ENCODE data around the gene UBE2D4. TPM values are rescaled to one million over a fixed set of nuclear protein-coding genes. Genes with fewer than 3 reads are reported as not detected.
"Not testable (repeated sequence)": the region's sequence is repeated elsewhere in the genome, so short reads cannot be mapped to it uniquely, and the experiment has no call there.

UBE2D4 gene
- total and polyA plus RNA-seq, 10 donors = 8.2 to 19.5 (median 12.7) TPM

DNA sequence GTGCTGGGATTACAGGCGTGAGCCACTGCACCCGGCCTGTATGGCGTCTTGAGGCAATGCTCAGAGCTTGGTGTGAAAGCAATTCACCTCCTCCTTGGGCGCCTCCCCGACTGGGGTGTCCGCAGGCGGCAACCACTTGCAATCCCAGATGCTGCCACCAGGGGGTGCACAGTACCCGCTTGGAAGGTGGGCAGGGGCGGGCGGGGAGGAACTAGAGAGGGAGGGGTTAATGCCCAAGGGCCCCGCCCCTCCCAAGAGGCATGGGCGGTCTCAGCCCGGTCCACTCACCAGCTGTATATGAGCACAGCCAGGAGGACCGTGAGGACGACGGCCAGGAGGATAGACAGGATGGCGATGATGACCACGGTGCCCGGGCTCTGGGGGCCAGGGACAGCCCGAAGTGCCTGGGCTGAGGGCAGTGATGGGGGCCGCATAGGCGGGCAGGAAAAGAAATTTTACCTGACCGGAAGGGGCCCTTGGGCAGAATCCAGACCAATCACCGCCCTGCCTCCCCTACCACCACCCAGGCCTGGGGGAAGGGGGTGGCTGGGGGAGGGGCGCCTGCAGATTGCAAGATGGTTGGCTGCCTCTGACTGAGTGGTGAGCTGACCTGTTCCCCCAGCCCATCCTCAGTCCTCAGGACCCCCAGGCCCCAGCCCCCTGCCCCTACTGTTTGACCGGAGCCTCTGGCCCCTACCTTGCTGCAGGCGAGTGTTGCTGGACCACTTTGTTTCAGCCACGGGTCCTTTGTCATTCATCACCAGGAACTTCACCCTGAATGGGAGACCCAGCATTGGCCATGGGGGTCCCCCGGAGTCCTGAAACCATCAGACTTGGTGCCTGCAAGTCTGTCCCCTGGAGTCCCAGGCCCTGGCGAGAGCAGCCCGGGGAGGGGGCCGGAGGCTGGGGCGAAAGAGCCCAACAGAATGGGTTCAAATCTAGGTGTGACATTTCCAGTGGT, 59.9 kb downstream of the UBE2D4 start:
- Histone ChIP-seq H3K27ac (peak overlapping the region in 2 of 8 donors; percentile 31 to 51), H3K4me1 (peaks cover 0 to 11% (median 6%) of the 10 kb centered on the region in 6 donors), H3K4me3 (peak overlapping the region in 1 of 8 donors; percentile 48)
- H3K9me3 ChIP-seq; H3K27me3 ChIP-seq (replicated peaks in 1 of 7); H3K36me3 ChIP-seq; intact Hi-C loops (cut with DNase I; ENCODE audit: low total_unique reads): not testable (repeated sequence)
- TF ChIP-seq, protein P1, sequence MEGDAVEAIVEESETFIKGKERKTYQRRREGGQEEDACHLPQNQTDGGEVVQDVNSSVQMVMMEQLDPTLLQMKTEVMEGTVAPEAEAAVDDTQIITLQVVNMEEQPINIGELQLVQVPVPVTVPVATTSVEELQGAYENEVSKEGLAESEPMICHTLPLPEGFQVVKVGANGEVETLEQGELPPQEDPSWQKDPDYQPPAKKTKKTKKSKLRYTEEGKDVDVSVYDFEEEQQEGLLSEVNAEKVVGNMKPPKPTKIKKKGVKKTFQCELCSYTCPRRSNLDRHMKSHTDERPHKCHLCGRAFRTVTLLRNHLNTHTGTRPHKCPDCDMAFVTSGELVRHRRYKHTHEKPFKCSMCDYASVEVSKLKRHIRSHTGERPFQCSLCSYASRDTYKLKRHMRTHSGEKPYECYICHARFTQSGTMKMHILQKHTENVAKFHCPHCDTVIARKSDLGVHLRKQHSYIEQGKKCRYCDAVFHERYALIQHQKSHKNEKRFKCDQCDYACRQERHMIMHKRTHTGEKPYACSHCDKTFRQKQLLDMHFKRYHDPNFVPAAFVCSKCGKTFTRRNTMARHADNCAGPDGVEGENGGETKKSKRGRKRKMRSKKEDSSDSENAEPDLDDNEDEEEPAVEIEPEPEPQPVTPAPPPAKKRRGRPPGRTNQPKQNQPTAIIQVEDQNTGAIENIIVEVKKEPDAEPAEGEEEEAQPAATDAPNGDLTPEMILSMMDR (IDR thresholded peaks at IDR 0.05 in 8 of 11, conservative IDR thresholded peaks at IDR 0.05 in 3 of 11) = peak in 8 of 11 experiments; percentile 36 to 88 (median 86)
- TF ChIP-seq POLR2AphosphoS5 (IDR thresholded peaks at IDR 0.05) = peak; percentile 26 to 49 (median 40)
- peak; percentile 93 for DNase-seq
- 20 to 50% (median 26%) methylated on average over 11 to 30 of the region's 33 CpGs for WGBS, 5 donors

DNA sequence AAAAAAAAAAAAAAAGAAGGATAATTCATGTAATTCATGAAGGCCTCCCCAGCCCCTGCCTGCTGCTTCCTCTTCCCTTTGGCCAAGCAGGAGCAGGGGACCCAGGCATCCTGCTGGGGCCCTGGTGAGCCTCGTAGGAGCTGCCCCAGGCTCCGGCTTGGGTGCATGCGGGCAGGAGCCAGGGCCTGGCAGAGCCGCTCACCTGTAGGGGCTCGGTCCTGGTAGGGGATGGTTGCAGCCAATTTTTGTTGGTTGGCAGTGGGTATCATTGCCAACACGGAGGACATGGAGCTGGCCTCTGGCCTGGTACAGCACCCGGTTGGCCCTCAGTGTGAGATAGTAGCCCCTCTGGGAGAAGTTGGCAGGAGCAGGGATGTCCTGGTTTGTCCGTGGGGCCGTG, 61.2 kb downstream of the UBE2D4 start:
- H3K4me3 ChIP-seq; H3K27ac ChIP-seq; DNase-seq; H3K9me3 ChIP-seq; H3K27me3 ChIP-seq (replicated peaks in 1 of 7); intact Hi-C loops (cut with DNase I; ENCODE audit: low total_unique reads); H3K36me3 ChIP-seq: not testable (repeated sequence)
- WGBS, 5 donors = 72 to 93% (median 91%) methylated on average over 2 to 9 of the region's 9 CpGs
- peaks cover 0 to 11% (median 6%) of the 10 kb centered on the region in 6 donors for H3K4me1 ChIP-seq

DNA sequence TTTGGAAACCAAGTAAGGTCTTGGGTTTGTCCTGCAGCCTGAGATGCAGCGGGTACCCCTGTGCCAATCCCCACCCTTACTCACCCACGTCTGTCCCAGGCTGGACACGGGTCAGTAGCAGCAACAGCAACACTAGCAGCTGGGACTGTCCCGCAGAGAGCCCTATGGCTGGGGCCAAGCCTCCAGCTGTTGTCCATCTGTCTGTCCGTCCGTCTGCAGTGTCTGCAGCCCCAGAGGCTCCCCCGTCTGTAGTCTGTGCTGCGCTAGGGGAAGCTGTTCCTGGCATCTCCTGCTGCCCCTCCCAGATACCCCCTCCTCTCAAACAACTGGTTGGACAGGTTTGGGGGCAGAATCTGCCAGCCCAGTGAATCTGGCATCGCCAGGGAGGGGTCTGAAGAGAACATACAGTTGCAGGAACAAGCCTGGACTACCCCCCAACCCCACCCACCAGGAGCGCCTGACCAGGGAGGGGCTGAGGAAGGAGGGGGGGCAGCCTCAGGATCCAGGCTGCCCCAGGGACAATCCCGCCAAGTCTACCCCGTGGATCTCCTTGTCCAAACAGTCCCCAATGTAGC, 63.9 kb downstream of the UBE2D4 start:
- H3K9me3 ChIP-seq; intact Hi-C loops (cut with DNase I; ENCODE audit: low total_unique reads); H3K36me3 ChIP-seq; DNase-seq; H3K27ac ChIP-seq; H3K27me3 ChIP-seq (replicated peaks in 1 of 7); H3K4me3 ChIP-seq: not testable (repeated sequence)
- 73 to 91% (median 88%) methylated on average over 10 to 12 of the region's 12 CpGs for WGBS, 5 donors
- peaks cover 0 to 11% (median 6%) of the 10 kb centered on the region in 6 donors for H3K4me1 ChIP-seq

DNA sequence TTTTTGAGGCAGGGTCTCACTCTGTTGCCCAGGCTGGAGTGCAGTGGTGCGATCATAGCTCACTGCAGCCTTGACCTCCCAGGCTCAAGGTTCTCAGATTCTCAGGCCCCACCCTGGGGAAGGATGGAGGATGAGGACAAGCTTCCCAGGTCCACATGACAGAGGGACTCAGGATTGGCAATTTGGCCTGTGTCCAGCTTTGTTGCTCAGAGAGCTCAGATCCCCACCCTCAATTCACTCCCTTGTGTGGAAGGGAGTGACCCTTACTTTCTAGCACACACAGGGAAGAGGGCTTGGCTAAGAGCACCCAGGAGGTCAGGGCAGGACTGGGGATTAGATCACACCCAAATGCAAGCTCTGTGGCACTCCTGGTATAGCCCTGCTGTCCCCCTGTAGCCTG, 64.6 kb downstream of the UBE2D4 start:
- H3K4me3 ChIP-seq; DNase-seq; intact Hi-C loops (cut with DNase I; ENCODE audit: low total_unique reads); H3K36me3 ChIP-seq; H3K27ac ChIP-seq; H3K4me1 ChIP-seq; H3K9me3 ChIP-seq; H3K27me3 ChIP-seq (replicated peaks in 1 of 7): not testable (repeated sequence)
- WGBS, 5 donors = 75 to 84% (median 82%) methylated on average over 1 of the region's 1 CpG

DNA sequence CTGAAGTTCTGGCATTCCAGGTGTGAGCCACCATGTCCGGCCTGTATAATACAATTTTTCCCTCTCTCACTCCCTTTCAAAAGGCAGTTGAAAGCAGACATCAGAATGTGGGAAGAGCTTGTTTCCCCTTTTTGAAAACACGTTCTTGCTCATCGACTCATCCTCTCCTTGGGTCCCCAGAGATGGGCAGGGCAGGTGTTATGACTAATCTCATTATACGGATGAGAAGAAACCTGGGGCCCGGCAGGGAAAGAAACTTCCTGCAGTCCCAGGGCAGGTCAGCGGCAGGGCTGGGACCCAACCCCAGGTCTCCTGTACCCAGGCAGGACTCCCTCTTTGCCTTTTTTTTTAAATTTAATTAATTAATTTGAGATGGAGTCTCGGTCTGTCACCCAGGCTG, 66.7 kb downstream of the UBE2D4 start:
- peak overlapping the region in 1 of 8 donors; percentile 16 for H3K27ac ChIP-seq
- H3K27me3 ChIP-seq (replicated peaks in 1 of 7); H3K4me3 ChIP-seq; H3K4me1 ChIP-seq; H3K9me3 ChIP-seq; DNase-seq; intact Hi-C loops (cut with DNase I; ENCODE audit: low total_unique reads); H3K36me3 ChIP-seq: not testable (repeated sequence)
- WGBS, 5 donors = 56 to 64% (median 64%) methylated on average over 7 of the region's 7 CpGs

DNA sequence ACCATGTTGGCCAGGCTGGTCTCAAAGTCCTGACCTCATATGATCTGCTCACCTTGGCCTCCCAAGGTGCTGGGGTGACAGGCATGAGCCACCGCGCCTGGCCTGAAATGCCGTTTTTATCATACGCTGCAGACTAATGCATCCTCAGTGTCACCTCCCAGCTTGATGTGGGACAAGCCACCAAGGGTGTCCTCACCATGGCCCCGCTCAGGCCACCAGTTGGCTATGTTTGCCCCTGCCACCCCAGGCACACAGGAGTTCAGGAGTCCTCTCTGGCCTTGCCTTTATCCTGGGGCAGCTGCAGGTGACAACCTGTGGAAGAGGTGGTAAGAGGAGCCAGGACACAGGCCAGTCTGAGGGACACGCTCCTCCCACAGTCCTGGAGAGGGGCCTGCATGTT, 68.4 kb downstream of the UBE2D4 start:
- H3K4me3 ChIP-seq; H3K4me1 ChIP-seq; H3K27me3 ChIP-seq (replicated peaks in 1 of 7); H3K27ac ChIP-seq; DNase-seq; intact Hi-C loops (cut with DNase I; ENCODE audit: low total_unique reads); H3K36me3 ChIP-seq; H3K9me3 ChIP-seq: not testable (repeated sequence)
- 95 to 98% (median 97%) methylated on average over 5 to 6 of the region's 6 CpGs; no CpG with 5 or more reads in 1 of the 5 donors for WGBS, 5 donors

DNA sequence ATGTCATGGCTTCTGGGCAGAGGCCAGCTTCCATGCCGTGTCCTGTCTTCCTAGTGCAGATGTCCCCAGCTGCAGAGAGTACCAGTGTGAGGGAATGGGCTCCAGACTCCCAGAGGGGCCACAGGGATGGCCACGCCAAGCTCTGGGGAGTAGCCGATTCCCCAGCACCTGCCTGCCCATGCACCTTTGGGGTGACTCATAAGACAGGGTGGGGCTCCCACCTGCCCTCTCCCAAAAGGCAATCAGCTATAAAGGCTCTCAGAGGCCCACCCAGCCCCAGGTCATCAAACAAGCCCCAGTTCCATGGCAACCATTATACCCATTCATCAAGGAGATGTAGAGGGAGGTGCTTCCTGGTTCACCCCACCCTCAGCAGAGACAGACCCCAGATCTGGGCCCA, 71.3 kb downstream of the UBE2D4 start, which contains the start of gene SPDYE1:
TSS of gene SPDYE1 (plus strand) at position 366 of the 400 bp plus-strand sequence. CDS start 2,053 bp downstream, outside the sequence.
- H3K27ac ChIP-seq; intact Hi-C loops (cut with DNase I; ENCODE audit: low total_unique reads); H3K9me3 ChIP-seq; H3K4me3 ChIP-seq; DNase-seq; H3K27me3 ChIP-seq (replicated peaks in 1 of 7); H3K4me1 ChIP-seq; H3K36me3 ChIP-seq: not testable (repeated sequence)
- WGBS, 5 donors = 97 to 98% (median 98%) methylated on average over 3 of the region's 3 CpGs; no CpG with 5 or more reads in 2 of the 5 donors
